ENCODE results near the gene MAPK8. TPM values are rescaled to one million over a fixed set of nuclear protein-coding genes. Genes with fewer than 3 reads are reported as not detected.

Gene MAPK8
- polyA plus RNA-seq, 1 experiment, result 75.6 TPM

- no peak for TF ChIP-seq CTCF (IDR thresholded peaks at IDR 0.05; ENCODE audit: low read depth, low read length)
- H3K27me3 ChIP-seq (ENCODE audit: control insufficient read depth, insufficient read depth, low read length), result no peaks in the 10 kb centered on the region
- no peak overlapping the region for H3K27ac ChIP-seq (ENCODE audit: low read depth, low read length)
- H3K4me3 ChIP-seq (ENCODE audit: low read depth, low read length), result no peak overlapping the region
- ChIA-PET CTCF (no interaction called here), POLR2A (no interaction called here)
- no peak for DNase-seq (ENCODE audit: low read depth, low spot score)
- no peaks in the 10 kb centered on the region for H3K9me3 ChIP-seq (ENCODE audit: control insufficient read depth, insufficient read depth, low read length)
Observed at GRCh38 chr10:48423884-48424283, 117.4 kb downstream of the MAPK8 start.

- TF ChIP-seq CTCF (IDR thresholded peaks at IDR 0.05; ENCODE audit: low read depth, low read length), result no peak
- CTCF ChIA-PET, result no interaction called here
- Histone ChIP-seq H3K27me3 (ENCODE audit: control insufficient read depth, insufficient read depth, low read length) (no peaks in the 10 kb centered on the region), H3K4me3 (ENCODE audit: low read depth, low read length) (no peak overlapping the region), H3K27ac (ENCODE audit: low read depth, low read length) (no peak overlapping the region), H3K9me3 (ENCODE audit: control insufficient read depth, insufficient read depth, low read length) (no peaks in the 10 kb centered on the region)
- no peak for DNase-seq (ENCODE audit: low read depth, low spot score)
- POLR2A ChIA-PET, result no interaction called here
Observed at GRCh38 chr10:48428896-48429295, 122.4 kb downstream of the MAPK8 start.

- Histone ChIP-seq H3K4me3 (ENCODE audit: low read depth, low read length) (no peak overlapping the region), H3K9me3 (ENCODE audit: control insufficient read depth, insufficient read depth, low read length) (no peaks in the 10 kb centered on the region), H3K27ac (ENCODE audit: low read depth, low read length) (no peak overlapping the region), H3K27me3 (ENCODE audit: control insufficient read depth, insufficient read depth, low read length) (no peaks in the 10 kb centered on the region)
- POLR2A ChIA-PET, result no interaction called here
- no peak for DNase-seq (ENCODE audit: low read depth, low spot score)
- no peak for TF ChIP-seq CTCF (IDR thresholded peaks at IDR 0.05; ENCODE audit: low read depth, low read length)
- CTCF ChIA-PET, result no interaction called here
Observed at GRCh38 chr10:48429309-48429708, 122.8 kb downstream of the MAPK8 start.

- CTCF ChIA-PET, result interaction anchor here (1.6 kb wide), 1 partner anchor 226 kb away, joined by 3 read pairs; no protein-coding TSS in a partner anchor
- Histone ChIP-seq H3K27ac (ENCODE audit: low read depth, low read length) (no peak overlapping the region), H3K27me3 (ENCODE audit: control insufficient read depth, insufficient read depth, low read length) (no peaks in the 10 kb centered on the region), H3K9me3 (ENCODE audit: control insufficient read depth, insufficient read depth, low read length) (no peaks in the 10 kb centered on the region), H3K4me3 (ENCODE audit: low read depth, low read length) (no peak overlapping the region)
- DNase-seq (ENCODE audit: low read depth, low spot score), result no peak
- POLR2A ChIA-PET, result no interaction called here
- TF ChIP-seq CTCF (IDR thresholded peaks at IDR 0.05; ENCODE audit: low read depth, low read length), result no peak
Observed at GRCh38 chr10:48430402-48430993, 124.0 kb downstream of the MAPK8 start.

GRCh38 chr10:48431871-48432270 lies 125.4 kb downstream of the MAPK8 start:
- DNase-seq (ENCODE audit: low read depth, low spot score), result no peak
- H3K27ac ChIP-seq (ENCODE audit: low read depth, low read length), result no peak overlapping the region
- no peak overlapping the region for H3K4me3 ChIP-seq (ENCODE audit: low read depth, low read length)
- POLR2A ChIA-PET, result no interaction called here
- CTCF ChIA-PET, result interaction anchor here (0.5 to 0.9 kb wide), 2 partner anchors 23 to 224 kb away, joined by 4 to 5 read pairs; no protein-coding TSS in a partner anchor
- no peaks in the 10 kb centered on the region for H3K27me3 ChIP-seq (ENCODE audit: control insufficient read depth, insufficient read depth, low read length)
- TF ChIP-seq CTCF (IDR thresholded peaks at IDR 0.05; ENCODE audit: low read depth, low read length), result no peak
- no peaks in the 10 kb centered on the region for H3K9me3 ChIP-seq (ENCODE audit: control insufficient read depth, insufficient read depth, low read length)

Data from AG04450 (cell line).